Motor neuron (in vitro differentiated cells): ENCODE results near the gene RTF1. TPM values are rescaled to one million over a fixed set of nuclear protein-coding genes. Genes with fewer than 3 reads are reported as not detected.

Experiments used
- ATAC-seq, 8 experiments: fragments of 200-7000 bp; cut with Tn5 transposase; replicated peaks in 6 of 8; 2 replicates each; pipeline ENCODE4 v1.8.0; 2021; ENCODE audit warnings: mild to moderate bottlenecking in 8 of 8, moderate library complexity in 8 of 8
- H3K27ac ChIP-seq, 2 donors: fragments of 250-450 bp; sonication (Bioruptor Pico); 2 replicates each; pipeline ENCODE4 v1.9.0; 2021; ENCODE audit warnings: antibody characterized with exemption in 2 of 2, mild to moderate bottlenecking in 2 of 2, moderate library complexity in 1 of 2
- H3K4me1 ChIP-seq, 2 donors: fragments of 250-450 bp; sonication (Bioruptor Pico); replicated peaks in 1 of 2; 2 replicates each; pipeline ENCODE4 v1.6.1; 2021; ENCODE audit warnings: antibody characterized with exemption in 2 of 2, mild to moderate bottlenecking in 2 of 2, moderate library complexity in 1 of 2
- H3K4me3 ChIP-seq, 5 donors: fragments of 250-450 bp; sonication (Bioruptor Pico); 2 replicates each; pipeline ENCODE4 v1.9.0; 2021; ENCODE audit warnings: antibody characterized with exemption in 5 of 5, mild to moderate bottlenecking in 5 of 5, moderate library complexity in 4 of 5
- WGBS, 10 experiments: fragments of 450-650 bp; shearing (Covaris generic); methylation state at CpG; one replicate each; pipeline ENCODE4 v1.0.0; 2022; 5-methylcytosine and 5-hydroxymethylcytosine counted together
- in situ Hi-C, 9 experiments: fragments of 400-800 bp; cut with MboI; loops; one replicate each; pipeline ENCODE4 v1.15.0; 2021; ENCODE audit warnings: low sequenced_read_pairs in 9 of 9, low pct_unique_long_range_greater_than_20kb in 2 of 9; ENCODE audit not compliant: unreplicated experiment in 9 of 9
- total RNA-seq, 8 experiments: library from RNA; unstranded; fragments of 300-600 nt; gene quantifications; 2 replicates each; pipeline versions ENCODE4 v1.2.3 to v1.2.4, GENCODE V29; 2022

The RTF1 gene
- total RNA-seq, 8 experiments from 2014 or later: 24.0 to 44.8 (median 35.9) TPM

DNA sequence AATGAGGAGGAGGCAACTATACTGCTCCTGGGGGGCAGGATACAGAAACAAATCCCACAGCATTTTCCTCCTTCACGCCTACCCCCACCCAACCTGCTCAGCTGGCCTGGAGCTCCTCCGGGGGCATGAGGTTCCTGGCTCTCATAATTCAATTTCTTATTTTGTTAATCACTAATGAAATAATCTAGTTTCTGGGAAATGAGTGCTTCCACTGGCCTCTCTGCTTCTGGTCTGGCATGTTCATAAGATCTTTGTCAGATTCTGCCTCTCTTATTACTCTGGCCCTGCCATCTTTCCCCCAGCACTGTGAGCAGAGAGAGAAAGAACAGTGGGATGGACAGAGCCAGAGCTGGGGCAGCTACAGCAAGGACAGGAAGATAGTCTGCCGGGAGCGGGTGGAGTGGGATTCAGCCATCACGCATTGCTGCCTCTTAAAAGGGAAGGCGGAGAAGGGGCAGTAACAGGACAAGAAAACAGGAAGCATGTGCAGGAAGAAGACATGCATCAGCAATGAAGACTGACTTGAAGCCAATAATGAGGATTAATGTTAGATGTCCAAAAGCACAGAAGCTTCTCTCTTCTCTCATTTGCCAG lies 113.6 kb downstream of the RTF1 start:
- ATAC-seq: peak in 2 of 8 experiments; percentile 34 to 46
- 50 to 90% (median 80%) methylated on average over 1 to 6 of the region's 6 CpGs; no CpG with 5 or more reads in 2 of the 10 experiments for WGBS, 10 experiments
- Histone ChIP-seq H3K4me1 (no peaks in the 10 kb centered on the region), H3K27ac (no peak overlapping the region), H3K4me3 (no peak overlapping the region)
- in situ Hi-C loops: no loop called here

Other genes starting within 250 kb of the RTF1 start
- 1 to 10 TPM in 1 of 8 experiments, under 1 TPM in 6, not detected in 1; 0.09 to 1.3 (median 0.17) TPM for gene EXD1, start 186.3 kb upstream of the RTF1 start, total RNA-seq
- gene CHP1, start 185.8 kb upstream of the RTF1 start, total RNA-seq: 10 to 100 TPM; 32.1 to 98.9 (median 50.3) TPM
- 10 to 100 TPM in 2 of 8 experiments, 1 to 10 TPM in 2, under 1 TPM in 4; 0.78 to 12.9 (median 1.0) TPM for gene OIP5, start 84.5 kb upstream of the RTF1 start, total RNA-seq
- gene NUSAP1, start 84.2 kb upstream of the RTF1 start, total RNA-seq: 100 to 1,000 TPM in 1 of 8 experiments, 10 to 100 TPM in 2, 1 to 10 TPM in 5; 1.7 to 140 (median 7.3) TPM
- 10 to 100 TPM; 18.0 to 31.7 (median 24.0) TPM for gene NDUFAF1, start 14.6 kb upstream of the RTF1 start, total RNA-seq
- 1 to 10 TPM in 4 of 8 experiments, under 1 TPM in 4; 0.36 to 1.6 (median 1.1) TPM for gene ITPKA, start 76.8 kb downstream of the RTF1 start, total RNA-seq
- gene LTK, start 96.7 kb downstream of the RTF1 start, total RNA-seq: 1 to 10 TPM in 1 of 8 experiments, under 1 TPM in 6, not detected in 1; 0.05 to 3.3 (median 0.29) TPM
- 10 to 100 TPM; 11.3 to 33.6 (median 15.3) TPM for gene RPAP1, start 127.2 kb downstream of the RTF1 start, total RNA-seq
- 10 to 100 TPM; 11.8 to 33.2 (median 15.7) TPM for gene TYRO3, start 142.1 kb downstream of the RTF1 start, total RNA-seq
- gene MGA, start 243.3 kb downstream of the RTF1 start, total RNA-seq: 10 to 100 TPM; 22.0 to 49.6 (median 38.0) TPM